Measurements from ENCODE around the gene GOLGA6D.
A peak's percentile ranks its signal among the peaks of the same experiment; 100 is the strongest.
"Not testable (repeated sequence)": the region's sequence is repeated elsewhere in the genome, so short reads cannot be mapped to it uniquely, and the experiment has no call there.

Gene GOLGA6D

GRCh38 chr15:75293660-75294059, 11.0 kb downstream of the GOLGA6D start:
- not testable (repeated sequence) for DNase-seq (ENCODE audit: low read depth)

GRCh38 chr15:75298541-75299310, 16.1 kb downstream of the GOLGA6D start:
- not testable (repeated sequence) for DNase-seq (ENCODE audit: low read depth)

- DNase-seq (ENCODE audit: low read depth) = not testable (repeated sequence)
These were observed 16.7 kb downstream of the GOLGA6D start for GRCh38 chr15:75299311-75299688.

- not testable (repeated sequence) for DNase-seq (ENCODE audit: low read depth)
These were observed 17.4 kb downstream of the GOLGA6D start for GRCh38 chr15:75300026-75300425.

- DNase-seq (ENCODE audit: low read depth) = no peak
These were observed 19.7 kb downstream of the GOLGA6D start for GRCh38 chr15:75302318-75302717.

- DNase-seq (ENCODE audit: low read depth) = not testable (repeated sequence)
These were observed 20.1 kb downstream of the GOLGA6D start for GRCh38 chr15:75302753-75303152.

GRCh38 chr15:75306188-75306587, 23.6 kb downstream of the GOLGA6D start:
- no peak for DNase-seq (ENCODE audit: low read depth)

- DNase-seq (ENCODE audit: low read depth) = peak; percentile 3
These were observed 25.2 kb downstream of the GOLGA6D start for GRCh38 chr15:75307778-75308390.

- DNase-seq (ENCODE audit: low read depth) = no peak
These were observed 27.1 kb downstream of the GOLGA6D start for GRCh38 chr15:75309711-75310110.

- DNase-seq (ENCODE audit: low read depth) = not testable (repeated sequence)
These were observed 29.9 kb downstream of the GOLGA6D start for GRCh38 chr15:75312548-75312947.

GRCh38 chr15:75313116-75313845, 30.6 kb downstream of the GOLGA6D start:
- no peak for DNase-seq (ENCODE audit: low read depth)

- DNase-seq (ENCODE audit: low read depth) = no peak
These were observed 32.1 kb downstream of the GOLGA6D start for GRCh38 chr15:75314552-75315290.

GRCh38 chr15:75319231-75319897, 36.7 kb downstream of the GOLGA6D start:
- DNase-seq (ENCODE audit: low read depth) = not testable (repeated sequence)

GRCh38 chr15:75321711-75322110, 39.1 kb downstream of the GOLGA6D start:
- DNase-seq (ENCODE audit: low read depth) = no peak

- DNase-seq (ENCODE audit: low read depth) = no peak
These were observed 43.3 kb downstream of the GOLGA6D start for GRCh38 chr15:75325922-75326321.

- DNase-seq (ENCODE audit: low read depth) = no peak
These were observed 44.4 kb downstream of the GOLGA6D start for GRCh38 chr15:75327005-75327404.

- DNase-seq (ENCODE audit: low read depth) = no peak
These were observed 44.9 kb downstream of the GOLGA6D start for GRCh38 chr15:75327491-75327890.

GRCh38 chr15:75328493-75329314, 46.1 kb downstream of the GOLGA6D start:
- no peak for DNase-seq (ENCODE audit: low read depth)

- no peak for DNase-seq (ENCODE audit: low read depth)
These were observed 46.9 kb downstream of the GOLGA6D start for GRCh38 chr15:75329571-75329970.

GRCh38 chr15:75332093-75332492, 49.5 kb downstream of the GOLGA6D start:
- DNase-seq (ENCODE audit: low read depth) = not testable (repeated sequence)

Measured in fibroblast of the conjunctiva (primary cell).